ENCODE measurements around the gene RAB37. TPM values are rescaled to one million over a fixed set of nuclear protein-coding genes. Genes with fewer than 3 reads are reported as not detected.

RAB37 gene
- total RNA-seq, 1 donor from 2014 or later = 0.38 TPM

- no peaks in the 10 kb centered on the region for H3K9me3 Mint-ChIP-seq
- H3K27ac Mint-ChIP-seq = no peak overlapping the region
- DNase-seq (ENCODE audit: low spot score in 2 of 2, unreplicated experiment in 2 of 2) = no peak
- H3K27me3 Mint-ChIP-seq (ENCODE audit: low read depth) = no peaks in the 10 kb centered on the region
- TF ChIP-seq, protein P1, sequence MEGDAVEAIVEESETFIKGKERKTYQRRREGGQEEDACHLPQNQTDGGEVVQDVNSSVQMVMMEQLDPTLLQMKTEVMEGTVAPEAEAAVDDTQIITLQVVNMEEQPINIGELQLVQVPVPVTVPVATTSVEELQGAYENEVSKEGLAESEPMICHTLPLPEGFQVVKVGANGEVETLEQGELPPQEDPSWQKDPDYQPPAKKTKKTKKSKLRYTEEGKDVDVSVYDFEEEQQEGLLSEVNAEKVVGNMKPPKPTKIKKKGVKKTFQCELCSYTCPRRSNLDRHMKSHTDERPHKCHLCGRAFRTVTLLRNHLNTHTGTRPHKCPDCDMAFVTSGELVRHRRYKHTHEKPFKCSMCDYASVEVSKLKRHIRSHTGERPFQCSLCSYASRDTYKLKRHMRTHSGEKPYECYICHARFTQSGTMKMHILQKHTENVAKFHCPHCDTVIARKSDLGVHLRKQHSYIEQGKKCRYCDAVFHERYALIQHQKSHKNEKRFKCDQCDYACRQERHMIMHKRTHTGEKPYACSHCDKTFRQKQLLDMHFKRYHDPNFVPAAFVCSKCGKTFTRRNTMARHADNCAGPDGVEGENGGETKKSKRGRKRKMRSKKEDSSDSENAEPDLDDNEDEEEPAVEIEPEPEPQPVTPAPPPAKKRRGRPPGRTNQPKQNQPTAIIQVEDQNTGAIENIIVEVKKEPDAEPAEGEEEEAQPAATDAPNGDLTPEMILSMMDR (IDR thresholded peaks at IDR 0.05; ENCODE audit: unreplicated experiment) = no peak
- peaks cover 5% of the 10 kb centered on the region for H3K36me3 Mint-ChIP-seq
- H3K4me3 Mint-ChIP-seq = no peak overlapping the region
- H3K4me1 Mint-ChIP-seq = peaks cover 15% of the 10 kb centered on the region
Observed at GRCh38 chr17:74785981-74786360, 48.9 kb downstream of the RAB37 start.

DNA sequence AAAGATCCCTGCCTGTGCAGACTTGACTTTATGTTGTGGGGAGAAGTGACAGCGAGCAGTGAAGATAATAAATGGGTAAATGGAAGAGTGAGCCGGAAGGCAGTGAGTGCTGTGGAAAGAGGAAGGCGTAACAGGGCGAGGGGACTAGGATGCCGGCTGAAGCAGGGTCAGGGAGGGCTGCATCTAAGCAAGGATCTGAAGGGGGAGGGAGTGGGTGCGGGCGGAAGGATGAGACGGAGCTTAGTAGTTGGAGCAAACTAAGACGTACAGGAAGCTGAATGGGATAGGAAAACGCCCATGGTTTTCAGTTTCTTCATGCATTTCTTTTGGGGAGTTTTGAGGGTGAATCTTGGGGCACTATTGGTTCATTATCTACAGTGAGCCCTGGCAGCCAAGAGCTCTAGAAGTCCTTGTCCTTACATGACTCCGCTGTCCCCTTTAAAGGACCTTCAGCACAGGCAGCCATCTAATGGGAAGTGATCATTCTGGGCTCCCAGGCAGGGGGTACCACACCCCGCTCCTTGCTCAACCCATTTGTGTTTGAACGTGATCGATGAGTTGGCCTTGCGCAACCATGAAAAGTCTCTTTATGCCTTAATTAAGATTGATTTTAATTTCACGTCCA, 49.5 kb downstream of the RAB37 start:
- no peak overlapping the region for H3K4me3 Mint-ChIP-seq
- H3K4me1 Mint-ChIP-seq = peaks cover 15% of the 10 kb centered on the region
- peaks cover 6% of the 10 kb centered on the region for H3K36me3 Mint-ChIP-seq
- no peaks in the 10 kb centered on the region for H3K27me3 Mint-ChIP-seq (ENCODE audit: low read depth)
- H3K9me3 Mint-ChIP-seq = no peaks in the 10 kb centered on the region
- no peak overlapping the region for H3K27ac Mint-ChIP-seq
- no peak for DNase-seq (ENCODE audit: low spot score in 2 of 2, unreplicated experiment in 2 of 2)
- TF ChIP-seq, protein P1 (IDR thresholded peaks at IDR 0.05; ENCODE audit: unreplicated experiment) = no peak

GRCh38 chr17:74790161-74791058, 53.4 kb downstream of the RAB37 start:
- no peak overlapping the region for H3K4me3 Mint-ChIP-seq
- TF ChIP-seq, protein P1 (IDR thresholded peaks at IDR 0.05; ENCODE audit: unreplicated experiment) = no peak
- H3K4me1 Mint-ChIP-seq = peaks cover 13% of the 10 kb centered on the region
- H3K9me3 Mint-ChIP-seq = no peaks in the 10 kb centered on the region
- no peaks in the 10 kb centered on the region for H3K27me3 Mint-ChIP-seq (ENCODE audit: low read depth)
- no peak overlapping the region for H3K27ac Mint-ChIP-seq
- H3K36me3 Mint-ChIP-seq = peaks cover 11% of the 10 kb centered on the region
- DNase-seq (ENCODE audit: low spot score in 2 of 2, unreplicated experiment in 2 of 2) = no peak

DNA sequence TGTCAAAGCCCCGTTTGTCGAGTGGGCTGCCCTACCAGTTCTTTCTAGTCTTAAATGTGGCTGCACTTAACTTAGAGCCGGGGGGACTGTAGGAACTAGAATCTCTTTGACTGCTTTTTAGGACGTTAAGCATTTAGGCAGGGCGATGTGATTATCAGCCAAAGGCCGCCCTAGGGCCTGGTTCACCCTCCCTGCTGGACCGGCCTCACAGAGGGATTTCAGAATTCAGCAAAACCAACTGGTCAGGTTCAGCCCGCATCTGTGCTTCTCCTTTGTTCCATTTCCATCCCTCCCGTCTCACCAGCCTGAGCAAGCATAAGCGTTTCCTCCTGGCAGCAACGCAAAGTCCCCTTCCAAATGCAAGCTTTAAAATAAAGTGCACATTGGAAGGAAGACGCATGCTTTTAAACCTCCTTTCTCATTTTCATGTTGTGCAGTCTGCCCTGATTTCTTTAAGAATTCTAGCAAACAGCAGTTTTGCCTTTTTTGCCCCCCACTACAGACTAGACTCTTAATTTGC, 55.6 kb downstream of the RAB37 start:
- Mint-ChIP-seq H3K4me1 (no peaks in the 10 kb centered on the region), H3K4me3 (no peak overlapping the region), H3K27me3 (ENCODE audit: low read depth) (no peaks in the 10 kb centered on the region), H3K36me3 (peaks cover 14% of the 10 kb centered on the region), H3K9me3 (no peaks in the 10 kb centered on the region), H3K27ac (no peak overlapping the region)
- TF ChIP-seq, protein P1 (IDR thresholded peaks at IDR 0.05; ENCODE audit: unreplicated experiment) = no peak
- DNase-seq (ENCODE audit: low spot score in 2 of 2, unreplicated experiment in 2 of 2) = no peak

DNA sequence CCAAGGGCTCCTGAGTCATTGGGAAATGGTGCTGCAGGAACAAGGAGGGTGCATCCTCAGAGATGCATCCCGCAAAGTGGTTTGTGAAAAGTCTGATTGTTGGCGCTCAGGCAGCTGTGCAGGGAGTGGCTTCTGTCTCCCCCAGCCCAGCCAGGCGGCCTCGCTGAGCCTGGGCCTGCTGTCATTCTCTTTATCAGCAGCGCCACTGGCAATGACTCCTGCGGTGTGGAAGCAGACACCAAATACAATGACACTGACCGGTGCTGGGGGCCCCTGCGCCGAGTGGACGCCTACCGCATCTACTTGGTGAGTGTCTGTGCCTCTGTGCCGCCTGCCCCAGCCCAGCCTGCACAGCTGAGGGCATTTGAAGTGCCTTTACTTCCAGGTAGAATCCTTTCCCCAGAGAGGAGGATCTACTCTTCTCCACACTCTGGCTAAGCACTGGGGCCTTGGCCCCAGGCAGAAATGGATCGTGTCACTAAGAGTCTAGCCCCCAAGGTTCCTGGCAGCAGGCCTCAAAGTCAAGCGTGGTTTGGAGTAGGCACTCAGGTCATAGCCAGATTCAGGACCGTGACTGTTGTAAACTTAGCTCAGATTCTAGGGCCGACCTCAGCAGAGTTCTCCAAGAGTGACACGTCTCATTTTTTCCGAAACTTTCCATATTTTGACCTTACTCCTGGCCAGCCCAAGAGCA, 58.4 kb downstream of the RAB37 start:
- H3K4me3 Mint-ChIP-seq = no peak overlapping the region
- H3K27ac Mint-ChIP-seq = no peak overlapping the region

More for the DNA sequence above, 58.4 kb downstream of the RAB37 start:
- peaks cover 22% of the 10 kb centered on the region for H3K36me3 Mint-ChIP-seq
- no peaks in the 10 kb centered on the region for H3K4me1 Mint-ChIP-seq
- H3K9me3 Mint-ChIP-seq = no peaks in the 10 kb centered on the region
- TF ChIP-seq, protein P1 (IDR thresholded peaks at IDR 0.05; ENCODE audit: unreplicated experiment) = no peak
- no peak for DNase-seq (ENCODE audit: low spot score in 2 of 2, unreplicated experiment in 2 of 2)
- no peaks in the 10 kb centered on the region for H3K27me3 Mint-ChIP-seq (ENCODE audit: low read depth)
